Activated T-cell treated with anti-CD3 and anti-CD28 coated beads, Interleukin-2, amount 50 U/mL, for 72 hours (primary cell): Measurements from ENCODE around the gene DRICH1. TPM values are rescaled to one million over a fixed set of nuclear protein-coding genes. Genes with fewer than 3 reads are reported as not detected.
"Not testable (repeated sequence)": the region's sequence is repeated elsewhere in the genome, so short reads cannot be mapped to it uniquely, and the experiment has no call there.

ENCODE experiments used
- ATAC-seq, 2 donors: fragments of 150-1000 bp; cut with Tn5 transposase; replicated peaks in 1 of 2; 2 replicates each; pipeline ENCODE4 v1.10.0; 2021; ENCODE audit warnings: moderate library complexity in 2 of 2, mild to moderate bottlenecking in 1 of 2
- DNase-seq, 2 donors: peaks; one replicate each; pipeline ENCODE4 v3.0.0; 2021 to 2022; ENCODE audit warnings: mixed read lengths in 1 of 2
- H3K27ac Mint-ChIP-seq: one replicate; pipeline ENCODE4 v1.8.0; 2022; ENCODE audit warnings: mild to moderate bottlenecking, moderate library complexity, mixed read lengths
- H3K27me3 Mint-ChIP-seq: one replicate; pipeline ENCODE4 v1.8.0; 2022; ENCODE audit warnings: low read depth, mixed read lengths
- H3K36me3 Mint-ChIP-seq, 2 donors: one replicate each; pipeline ENCODE4 v1.8.0; 2022; ENCODE audit warnings: mixed read lengths in 2 of 2, mild to moderate bottlenecking in 1 of 2; ENCODE audit not compliant: insufficient read depth in 2 of 2
- H3K4me1 Mint-ChIP-seq: one replicate; pipeline ENCODE4 v1.8.0; 2022; ENCODE audit warnings: low read depth, mixed read lengths
- H3K4me3 Mint-ChIP-seq, 2 donors: one replicate each; pipeline ENCODE4 v1.8.0; 2022; ENCODE audit warnings: mild to moderate bottlenecking in 2 of 2, mixed read lengths in 2 of 2, moderate library complexity in 2 of 2
- H3K9me3 Mint-ChIP-seq, 2 donors: one replicate each; pipeline ENCODE4 v1.8.0; 2022; ENCODE audit warnings: mixed read lengths in 2 of 2
- total RNA-seq, 2 donors: library from RNA; stranded (reverse); gene quantifications; one replicate each; pipeline ENCODE4 v1.2.3, GENCODE V29; 2022

DRICH1 gene
- total RNA-seq, 2 donors from 2014 or later, result 0.90 TPM; not detected in 1

DNA sequence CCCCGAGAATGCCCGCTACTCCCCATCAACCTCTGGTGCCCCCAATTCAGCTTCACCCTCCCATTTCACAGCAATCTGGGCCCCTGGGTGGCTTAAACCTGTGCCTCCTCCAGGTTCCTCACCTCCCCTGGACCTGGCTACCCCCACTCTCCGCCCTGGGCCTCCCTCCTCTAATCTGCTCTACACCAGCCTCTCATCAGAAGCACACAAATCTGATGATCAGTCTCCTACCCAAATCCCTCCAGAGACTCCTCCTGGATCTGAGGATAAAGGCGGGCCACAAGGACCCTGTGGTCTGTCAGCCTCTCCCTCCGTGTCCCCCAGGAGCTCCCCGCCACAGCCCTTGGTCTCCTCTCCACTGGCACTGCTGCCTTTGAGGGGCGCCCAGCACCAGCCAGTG lies 28.9 kb downstream of the DRICH1 start:
- no peak overlapping the region for H3K27ac Mint-ChIP-seq

GRCh38 chr22:23598805-23599518 lies 33.2 kb downstream of the DRICH1 start:
- Mint-ChIP-seq H3K4me3 (no peak overlapping the region), H3K9me3 (no peaks in the 10 kb centered on the region), H3K36me3 (no peaks in the 10 kb centered on the region), H3K27ac (no peak overlapping the region), H3K27me3 (no peaks in the 10 kb centered on the region), H3K4me1 (peaks cover 4% of the 10 kb centered on the region)
- DNase-seq (no peak), ATAC-seq (no peak)

More for the DNA sequence above, 28.9 kb downstream of the DRICH1 start:
- H3K4me3 Mint-ChIP-seq, result no peak overlapping the region
- DNase-seq, result no peak
- no peaks in the 10 kb centered on the region for H3K27me3 Mint-ChIP-seq
- no peaks in the 10 kb centered on the region for H3K9me3 Mint-ChIP-seq
- no peaks in the 10 kb centered on the region for H3K4me1 Mint-ChIP-seq
- H3K36me3 Mint-ChIP-seq, result no peaks in the 10 kb centered on the region
- no peak for ATAC-seq

GRCh38 chr22:23597576-23598268 lies 34.4 kb downstream of the DRICH1 start:
- H3K27me3 Mint-ChIP-seq, H3K36me3 Mint-ChIP-seq, H3K27ac Mint-ChIP-seq, H3K4me1 Mint-ChIP-seq, DNase-seq, H3K4me3 Mint-ChIP-seq, H3K9me3 Mint-ChIP-seq, ATAC-seq: not testable (repeated sequence)

- not testable (repeated sequence) for H3K4me1 Mint-ChIP-seq, H3K36me3 Mint-ChIP-seq, H3K27ac Mint-ChIP-seq, H3K4me3 Mint-ChIP-seq, DNase-seq, H3K27me3 Mint-ChIP-seq, ATAC-seq, H3K9me3 Mint-ChIP-seq
Measured at GRCh38 chr22:23595904-23596303, 36.2 kb downstream of the DRICH1 start.

DNA sequence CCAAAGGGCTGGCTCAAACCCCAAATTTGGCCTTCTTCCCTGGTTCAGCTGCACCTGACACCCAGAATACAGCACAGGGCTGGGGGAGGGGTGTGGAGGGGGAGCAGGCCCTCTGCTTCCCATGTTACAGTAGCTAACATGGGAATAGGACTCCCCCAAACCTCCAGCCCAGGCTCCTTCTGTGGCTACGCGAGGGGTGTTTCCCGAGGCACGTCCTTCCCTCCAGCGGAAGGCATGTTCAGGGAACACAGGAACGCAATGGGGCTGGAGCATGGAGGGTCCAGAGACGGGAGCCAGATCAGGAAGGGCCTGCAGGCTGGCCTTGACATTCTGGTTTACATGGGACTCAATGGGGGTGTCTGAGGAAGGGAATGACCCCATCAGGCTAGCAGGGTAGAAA lies 40.3 kb downstream of the DRICH1 start:
- DNase-seq (no peak), ATAC-seq (no peak)
- H3K36me3 Mint-ChIP-seq, result peaks cover 0 to 2% of the 10 kb centered on the region in 2 donors
- no peaks in the 10 kb centered on the region for H3K27me3 Mint-ChIP-seq
- no peaks in the 10 kb centered on the region for H3K9me3 Mint-ChIP-seq
- H3K4me1 Mint-ChIP-seq, result peaks cover 6% of the 10 kb centered on the region
- H3K4me3 Mint-ChIP-seq, result no peak overlapping the region
- no peak overlapping the region for H3K27ac Mint-ChIP-seq

- H3K27me3 Mint-ChIP-seq, result no peaks in the 10 kb centered on the region
- peaks cover 6% of the 10 kb centered on the region for H3K4me1 Mint-ChIP-seq
- peaks cover 0 to 2% of the 10 kb centered on the region in 2 donors for H3K36me3 Mint-ChIP-seq
- no peaks in the 10 kb centered on the region for H3K9me3 Mint-ChIP-seq
- ATAC-seq (peak; percentile 69 to 72), DNase-seq (peak; percentile 63 to 70)
- no peak overlapping the region for H3K27ac Mint-ChIP-seq
- H3K4me3 Mint-ChIP-seq, result no peak overlapping the region
Measured at GRCh38 chr22:23591201-23591791, 40.8 kb downstream of the DRICH1 start.

- H3K27me3 Mint-ChIP-seq, result peaks cover 6% of the 10 kb centered on the region
- no peak overlapping the region for H3K27ac Mint-ChIP-seq
- H3K4me1 Mint-ChIP-seq, result no peaks in the 10 kb centered on the region
- no peak for DNase-seq
- H3K4me3 Mint-ChIP-seq, result no peak overlapping the region
- no peaks in the 10 kb centered on the region for H3K9me3 Mint-ChIP-seq
- H3K36me3 Mint-ChIP-seq, result no peaks in the 10 kb centered on the region
- ATAC-seq, result no peak
Measured at GRCh38 chr22:23583836-23584235, 48.3 kb downstream of the DRICH1 start.

GRCh38 chr22:23583153-23583552 lies 49.0 kb downstream of the DRICH1 start:
- H3K27me3 Mint-ChIP-seq, result peaks cover 8% of the 10 kb centered on the region
- no peaks in the 10 kb centered on the region for H3K4me1 Mint-ChIP-seq
- ATAC-seq, result no peak
- DNase-seq, result no peak
- no peak overlapping the region for H3K4me3 Mint-ChIP-seq
- H3K36me3 Mint-ChIP-seq, result no peaks in the 10 kb centered on the region
- H3K27ac Mint-ChIP-seq, result no peak overlapping the region
- no peaks in the 10 kb centered on the region for H3K9me3 Mint-ChIP-seq

- peaks cover 22% of the 10 kb centered on the region for H3K27me3 Mint-ChIP-seq
- DNase-seq (no peak), ATAC-seq (no peak)
- no peak overlapping the region for H3K4me3 Mint-ChIP-seq
- no peaks in the 10 kb centered on the region for H3K36me3 Mint-ChIP-seq
- peaks cover 4% of the 10 kb centered on the region for H3K4me1 Mint-ChIP-seq
- H3K9me3 Mint-ChIP-seq, result no peaks in the 10 kb centered on the region
- H3K27ac Mint-ChIP-seq, result no peak overlapping the region
Measured at GRCh38 chr22:23581260-23581650, 50.9 kb downstream of the DRICH1 start.

DNA sequence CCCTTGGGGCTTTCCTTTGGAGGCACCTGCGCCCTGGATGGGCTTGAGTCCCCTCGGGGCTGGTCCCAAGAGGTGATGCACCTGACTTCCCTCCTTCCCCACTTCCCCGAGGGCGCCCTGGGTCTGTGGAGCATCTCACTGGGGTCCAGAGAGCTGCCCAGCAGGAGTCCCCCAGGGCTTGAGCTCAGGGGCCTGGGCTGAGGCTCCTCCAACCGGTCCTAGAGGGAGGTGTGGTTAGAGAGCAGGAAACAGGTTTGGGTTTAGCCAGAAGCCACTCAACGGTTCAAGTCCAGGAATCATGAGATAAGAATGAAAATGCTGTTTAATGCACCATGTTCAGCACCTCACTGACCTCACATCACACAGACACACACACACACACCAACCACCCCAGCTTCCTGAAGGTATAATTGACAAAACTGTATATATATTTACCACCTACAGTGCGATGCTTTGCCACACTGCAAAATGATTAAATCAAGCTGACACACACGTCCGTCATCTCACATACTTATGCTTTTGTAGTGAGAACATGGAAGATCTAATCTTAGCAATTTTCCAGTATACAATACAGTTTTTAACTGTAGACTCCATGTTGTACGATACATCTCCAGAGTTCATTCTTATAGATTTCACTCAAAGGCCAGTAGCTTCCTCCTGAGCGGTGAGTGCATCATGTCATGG lies 51.4 kb downstream of the DRICH1 start:
- Mint-ChIP-seq H3K36me3 (no peaks in the 10 kb centered on the region), H3K27ac (no peak overlapping the region), H3K4me1 (peaks cover 4% of the 10 kb centered on the region), H3K9me3 (no peaks in the 10 kb centered on the region), H3K4me3 (no peak overlapping the region), H3K27me3 (peaks cover 28% of the 10 kb centered on the region)
- no peak for DNase-seq
- ATAC-seq, result no peak

DNA sequence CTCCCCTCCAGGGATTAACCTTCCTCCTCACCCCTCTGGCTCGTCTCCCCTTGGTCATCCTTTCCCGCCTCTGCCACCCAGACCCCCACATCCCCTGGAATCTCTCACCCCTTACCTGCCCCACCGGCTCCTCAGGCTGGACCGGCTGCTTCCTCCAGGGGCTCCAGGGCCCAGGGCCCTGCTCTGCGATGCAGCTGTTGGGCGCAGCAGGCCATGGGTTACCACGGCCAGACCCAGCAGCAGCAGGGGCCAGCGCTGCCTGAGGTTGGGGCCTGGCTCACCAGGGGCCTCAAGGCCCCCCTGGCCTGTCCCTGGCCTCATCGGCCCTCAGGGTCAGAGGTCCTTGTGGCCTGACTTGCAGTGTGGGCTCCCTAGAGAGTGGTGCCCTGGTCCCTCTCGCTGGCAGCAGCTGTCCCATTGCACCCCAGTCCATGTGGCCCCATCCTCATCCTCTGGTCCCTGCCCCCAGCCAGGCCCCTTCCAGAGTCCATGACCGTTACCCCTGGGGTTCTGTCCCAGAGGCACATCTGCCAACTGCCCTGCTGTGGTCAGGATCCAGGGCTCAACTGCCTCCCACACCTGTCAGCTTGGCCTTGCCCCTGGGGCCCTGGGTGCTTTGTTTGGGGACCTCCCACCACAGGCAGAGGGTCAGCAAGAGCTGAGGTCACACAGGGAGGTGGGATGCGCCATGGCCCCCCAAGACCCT lies 52.1 kb downstream of the DRICH1 start, which contains the start of gene IGLL1:
Gene IGLL1, minus strand, starts transcription at position 421 of the 706 bp plus-strand sequence. Its CDS starts 100 bp downstream, at position 321.
- Mint-ChIP-seq H3K27ac (no peak within 1 kb of the TSS), H3K4me3 (no peak within 1 kb of the TSS), H3K4me1 (peaks cover 4% of the 10 kb centered on the region), H3K27me3 (peaks cover 31% of the 10 kb centered on the region), H3K9me3 (no peaks in the 10 kb centered on the region), H3K36me3 (no peaks in the 10 kb centered on the region)
- ATAC-seq (no peak), DNase-seq (no peak)

- Mint-ChIP-seq H3K27me3 (peaks cover 28% of the 10 kb centered on the region), H3K9me3 (no peaks in the 10 kb centered on the region), H3K36me3 (no peaks in the 10 kb centered on the region), H3K4me3 (no peak overlapping the region), H3K4me1 (peaks cover 4% of the 10 kb centered on the region), H3K27ac (no peak overlapping the region)
- DNase-seq, result no peak
- no peak for ATAC-seq
Measured at GRCh38 chr22:23579280-23579679, 52.8 kb downstream of the DRICH1 start.
